HEK293 (cell line): ENCODE results near the gene SLC22A14.

Experiments
- AEBP2 ChIP-seq: fragments of 450-650 bp; formaldehyde crosslinking; IDR thresholded peaks from 2 replicates; pipeline ENCODE4 v1.5.1; 2016; ENCODE audit warnings: missing biosample characterization, missing genetic modification characterization, borderline replicate concordance
- BCL11B ChIP-seq: fragments of 450-650 bp; formaldehyde crosslinking; IDR thresholded peaks from 2 replicates; pipeline ENCODE4 v1.5.1; 2016; ENCODE audit warnings: low read depth, missing biosample characterization, missing genetic modification characterization
- GLI2 ChIP-seq: fragments of 450-650 bp; formaldehyde crosslinking; IDR thresholded peaks from 2 replicates; pipeline ENCODE4; 2017; ENCODE audit warnings: missing biosample characterization, missing genetic modification characterization, low read depth, borderline replicate concordance
- GLIS2 ChIP-seq: fragments of 450-650 bp; formaldehyde crosslinking; IDR thresholded peaks from 2 replicates; pipeline ENCODE4 v1.5.1; 2016; ENCODE audit warnings: missing biosample characterization, missing genetic modification characterization
- HOXC10 ChIP-seq: sonication (generic); formaldehyde crosslinking; IDR thresholded peaks from 2 replicates; pipeline ENCODE4 v1.8.1; 2023; ENCODE audit warnings: mild to moderate bottlenecking, missing genetic modification reagents
- KLF16 ChIP-seq: fragments of 450-650 bp; formaldehyde crosslinking; IDR thresholded peaks from 2 replicates; pipeline ENCODE4 v1.5.1; 2017; ENCODE audit warnings: missing biosample characterization, missing genetic modification characterization
- OVOL3 ChIP-seq: fragments of 450-650 bp; formaldehyde crosslinking; IDR thresholded peaks from 2 replicates; pipeline ENCODE4 v1.5.1; 2016; ENCODE audit warnings: missing biosample characterization, missing genetic modification characterization
- PATZ1 ChIP-seq: fragments of 450-650 bp; formaldehyde crosslinking; IDR thresholded peaks from 2 replicates; pipeline ENCODE4 v1.5.1; 2016; ENCODE audit warnings: missing biosample characterization, missing genetic modification characterization
- SCRT2 ChIP-seq: fragments of 450-650 bp; formaldehyde crosslinking; IDR thresholded peaks from 2 replicates; pipeline ENCODE4 v1.5.1; 2016; ENCODE audit warnings: missing biosample characterization, missing genetic modification characterization
- YY2 ChIP-seq: fragments of 450-650 bp; formaldehyde crosslinking; IDR thresholded peaks from 2 replicates; pipeline ENCODE4 v1.5.1; 2016; ENCODE audit warnings: missing biosample characterization, missing genetic modification characterization
- ZBTB20 ChIP-seq: fragments of 450-650 bp; formaldehyde crosslinking; IDR thresholded peaks from 2 replicates; pipeline ENCODE4 v1.5.1; 2016; ENCODE audit warnings: missing biosample characterization, missing genetic modification characterization
- ZBTB26 ChIP-seq: fragments of 450-650 bp; formaldehyde crosslinking; optimal IDR thresholded peaks from 2 replicates; pipeline ENCODE3; 2016; ENCODE audit warnings: missing biosample characterization, mild to moderate bottlenecking, missing genetic modification characterization
- ZFP37 ChIP-seq: fragments of 450-650 bp; formaldehyde crosslinking; IDR thresholded peaks from 2 replicates; pipeline ENCODE4 v1.5.1; 2016; ENCODE audit warnings: missing biosample characterization, missing genetic modification characterization
- ZNF133 ChIP-seq: fragments of 450-650 bp; formaldehyde crosslinking; IDR thresholded peaks from 2 replicates; pipeline ENCODE4 v1.5.1; 2016; ENCODE audit warnings: missing biosample characterization, missing genetic modification characterization
- ZNF138 ChIP-seq: fragments of 450-650 bp; formaldehyde crosslinking; IDR thresholded peaks from 2 replicates; pipeline ENCODE4 v1.5.1; 2016; ENCODE audit warnings: missing biosample characterization, missing genetic modification characterization, borderline replicate concordance
- ZNF146 ChIP-seq: fragments of 450-650 bp; formaldehyde crosslinking; IDR thresholded peaks from 2 replicates; pipeline ENCODE4 v1.5.1; 2016; ENCODE audit warnings: missing biosample characterization, missing genetic modification characterization
- ZNF157 ChIP-seq: fragments of 450-650 bp; formaldehyde crosslinking; IDR thresholded peaks from 2 replicates; pipeline ENCODE4 v1.5.1; 2016; ENCODE audit warnings: missing biosample characterization, missing genetic modification characterization
- ZNF211 ChIP-seq: fragments of 450-650 bp; formaldehyde crosslinking; IDR thresholded peaks from 2 replicates; pipeline ENCODE4 v1.5.1; 2016; ENCODE audit warnings: low read depth, missing biosample characterization, missing genetic modification characterization
- ZNF214 ChIP-seq: fragments of 450-650 bp; formaldehyde crosslinking; IDR thresholded peaks from 2 replicates; pipeline ENCODE4 v1.5.1; 2017; ENCODE audit warnings: missing biosample characterization, mild to moderate bottlenecking, missing genetic modification characterization, borderline replicate concordance
- ZNF248 ChIP-seq: fragments of 450-650 bp; formaldehyde crosslinking; IDR thresholded peaks from 2 replicates; pipeline ENCODE4 v1.5.1; 2017; ENCODE audit warnings: missing biosample characterization, missing genetic modification characterization
- ZNF26 ChIP-seq: fragments of 450-650 bp; formaldehyde crosslinking; IDR thresholded peaks from 2 replicates; pipeline ENCODE4 v1.5.1; 2016; ENCODE audit warnings: missing biosample characterization, missing genetic modification characterization
- ZNF274 ChIP-seq, 2 experiments: fragments of 200-500 bp in 1 of 2; fragments of 450-650 bp in 1 of 2; sonication (Bioruptor generic) in 1 of 2; formaldehyde crosslinking in 1 of 2; IDR thresholded peaks; 2 replicates each; pipeline versions ENCODE4 v1.5.1 to v1.6.1; 2014 to 2016; ENCODE audit warnings: borderline replicate concordance in 1 of 2, inconsistent platforms in 1 of 2, low read length in 1 of 2, missing biosample characterization in 1 of 2, missing genetic modification characterization in 1 of 2
- ZNF335 ChIP-seq: fragments of 450-650 bp; formaldehyde crosslinking; conservative IDR thresholded peaks from 2 replicates; pipeline ENCODE4 v1.5.1; 2016; ENCODE audit warnings: missing biosample characterization, missing genetic modification characterization
- ZNF394 ChIP-seq: fragments of 450-650 bp; formaldehyde crosslinking; IDR thresholded peaks from 2 replicates; pipeline ENCODE4 v1.5.1; 2016; ENCODE audit warnings: missing biosample characterization, missing genetic modification characterization, mild to moderate bottlenecking, moderate library complexity, borderline replicate concordance
- ZNF501 ChIP-seq: fragments of 450-650 bp; formaldehyde crosslinking; IDR thresholded peaks from 2 replicates; pipeline ENCODE4 v1.5.1; 2016; ENCODE audit warnings: missing biosample characterization, missing genetic modification characterization
- ZNF514 ChIP-seq: fragments of 450-650 bp; formaldehyde crosslinking; IDR thresholded peaks from 2 replicates; pipeline ENCODE4 v1.5.1; 2016; ENCODE audit warnings: missing biosample characterization, missing genetic modification characterization
- ZNF529 ChIP-seq: fragments of 450-650 bp; formaldehyde crosslinking; IDR thresholded peaks from 2 replicates; pipeline ENCODE4 v1.5.1; 2017; ENCODE audit warnings: missing genetic modification characterization, missing biosample characterization; ENCODE audit not compliant: insufficient replicate concordance
- ZNF530 ChIP-seq: fragments of 450-650 bp; formaldehyde crosslinking; IDR thresholded peaks from 2 replicates; pipeline ENCODE4 v1.5.1; 2016; ENCODE audit warnings: low read depth, missing biosample characterization, missing genetic modification characterization
- ZNF560 ChIP-seq: fragments of 450-650 bp; formaldehyde crosslinking; IDR thresholded peaks from 2 replicates; pipeline ENCODE4 v1.5.1; 2017; ENCODE audit warnings: missing biosample characterization, missing genetic modification characterization, borderline replicate concordance
- ZNF561 ChIP-seq: fragments of 450-650 bp; IDR thresholded peaks from 2 replicates; pipeline ENCODE4 v1.5.1; 2018; ENCODE audit warnings: missing biosample characterization, missing genetic modification characterization, borderline replicate concordance
- ZNF670 ChIP-seq: fragments of 450-650 bp; formaldehyde crosslinking; IDR thresholded peaks from 2 replicates; pipeline ENCODE4 v1.5.1; 2016; ENCODE audit warnings: missing biosample characterization, missing genetic modification characterization, low read depth
- ZNF747 ChIP-seq: fragments of 450-650 bp; formaldehyde crosslinking; IDR thresholded peaks from 2 replicates; pipeline ENCODE4 v1.5.1; 2016; ENCODE audit warnings: missing biosample characterization, missing genetic modification characterization
- ZNF768 ChIP-seq: fragments of 450-650 bp; formaldehyde crosslinking; IDR thresholded peaks from 2 replicates; pipeline ENCODE4 v1.5.1; 2018; ENCODE audit warnings: missing biosample characterization, mild to moderate bottlenecking, missing genetic modification characterization
- ZNF777 ChIP-seq: fragments of 450-650 bp; formaldehyde crosslinking; IDR thresholded peaks from 2 replicates; pipeline ENCODE4 v1.5.1; 2017; ENCODE audit warnings: missing biosample characterization, missing genetic modification characterization, borderline replicate concordance

SLC22A14 gene

GRCh38 chr3:38346587-38347410 is 64.7 kb downstream of the SLC22A14 start, which contains the start of gene XYLB (continued):
- TF ChIP-seq PATZ1 (tag by site-specific recombination): peak; percentile 83
- no peak for TF ChIP-seq ZNF670 (tag by site-specific recombination)
- TF ChIP-seq ZNF768 (tag by site-specific recombination): no peak; the same call in 1 of the 2 replicates
- peak; percentile 82 for TF ChIP-seq KLF16 (tag by site-specific recombination)
- TF ChIP-seq ZNF501 (tag by site-specific recombination): peak; percentile 60
- no peak for TF ChIP-seq ZNF530 (tag by site-specific recombination)
- no peak for TF ChIP-seq ZNF747 (tag by site-specific recombination)
- no peak for TF ChIP-seq ZNF394 (tag by site-specific recombination)
- TF ChIP-seq AEBP2 (tag by site-specific recombination): no peak
- TF ChIP-seq ZNF561 (tag by site-specific recombination): peak; percentile 50; the same call in 1 of the 2 replicates
- TF ChIP-seq ZNF514 (tag by site-specific recombination): no peak
- TF ChIP-seq ZNF26 (tag by site-specific recombination): no peak
- TF ChIP-seq SCRT2 (tag by site-specific recombination): 0 out of 2 replicates have a peak, but pooled peaks have one; percentile 32
- no peak for TF ChIP-seq ZNF211 (tag by site-specific recombination)
- TF ChIP-seq ZFP37 (tag by site-specific recombination): 0 out of 2 replicates have a peak, but pooled peaks have one; percentile 19
- no peak for TF ChIP-seq ZNF529 (tag by site-specific recombination)
- no peak for TF ChIP-seq BCL11B
- peak; percentile 94 for TF ChIP-seq ZBTB26 (tag by site-specific recombination)
- peak; percentile 71 for TF ChIP-seq ZNF335 (tag by site-specific recombination)
- no peak for TF ChIP-seq ZNF248 (tag by site-specific recombination)
- no peak for TF ChIP-seq ZNF138 (tag by site-specific recombination)
- no peak for TF ChIP-seq GLI2 (tag by site-specific recombination)
- no peak for TF ChIP-seq HOXC10 (CRISPR knock-in tag)
- peak; percentile 83 for TF ChIP-seq GLIS2 (tag by site-specific recombination)
- no peak for TF ChIP-seq OVOL3 (tag by site-specific recombination)
- TF ChIP-seq ZNF133 (tag by site-specific recombination): peak; percentile 11; the same call in 1 of the 2 replicates
- no peak for TF ChIP-seq ZNF777 (tag by site-specific recombination)
- TF ChIP-seq ZNF146 (tag by site-specific recombination): no peak
- TF ChIP-seq YY2 (tag by site-specific recombination): no peak
- TF ChIP-seq ZNF274 (IDR thresholded peaks at IDR 0.05; ENCODE audit: low read length): no peak
- no peak for TF ChIP-seq ZNF274 (tag by site-specific recombination; IDR thresholded peaks at IDR 0.05; ENCODE audit: borderline replicate concordance)
- no peak for TF ChIP-seq ZNF214
- no peak for TF ChIP-seq ZNF560
- peak; percentile 91 for TF ChIP-seq ZBTB20 (tag by site-specific recombination)
- TF ChIP-seq ZNF157 (tag by site-specific recombination): no peak
